ENCODE results near the gene ACSS1. TPM values are rescaled to one million over a fixed set of nuclear protein-coding genes. Genes with fewer than 3 reads are reported as not detected.

ACSS1 gene
- total RNA-seq, 4 donors from 2014 or later, result 5.8 to 23.5 (median 11.1) TPM

GRCh38 chr20:25000268-25000801 is 57.6 kb downstream of the ACSS1 start:
- 21 to 25% methylated on average over 4 of the region's 4 CpGs for WGBS, 2 donors
- no peak overlapping the region for H3K4me3 ChIP-seq
- intact Hi-C loops (cut with DNase I), result no loop called here
- peak overlapping the region; percentile 3 to 61 (median 54) for H3K27ac ChIP-seq
- no peaks in the 10 kb centered on the region for H3K9me3 ChIP-seq
- peaks cover 0 to 10% (median 0%) of the 10 kb centered on the region in 3 donors for H3K36me3 ChIP-seq
- peaks cover 8 to 58% (median 18%) of the 10 kb centered on the region in 3 donors for H3K4me1 ChIP-seq
- no peak for DNase-seq
- TF ChIP-seq, protein P1, sequence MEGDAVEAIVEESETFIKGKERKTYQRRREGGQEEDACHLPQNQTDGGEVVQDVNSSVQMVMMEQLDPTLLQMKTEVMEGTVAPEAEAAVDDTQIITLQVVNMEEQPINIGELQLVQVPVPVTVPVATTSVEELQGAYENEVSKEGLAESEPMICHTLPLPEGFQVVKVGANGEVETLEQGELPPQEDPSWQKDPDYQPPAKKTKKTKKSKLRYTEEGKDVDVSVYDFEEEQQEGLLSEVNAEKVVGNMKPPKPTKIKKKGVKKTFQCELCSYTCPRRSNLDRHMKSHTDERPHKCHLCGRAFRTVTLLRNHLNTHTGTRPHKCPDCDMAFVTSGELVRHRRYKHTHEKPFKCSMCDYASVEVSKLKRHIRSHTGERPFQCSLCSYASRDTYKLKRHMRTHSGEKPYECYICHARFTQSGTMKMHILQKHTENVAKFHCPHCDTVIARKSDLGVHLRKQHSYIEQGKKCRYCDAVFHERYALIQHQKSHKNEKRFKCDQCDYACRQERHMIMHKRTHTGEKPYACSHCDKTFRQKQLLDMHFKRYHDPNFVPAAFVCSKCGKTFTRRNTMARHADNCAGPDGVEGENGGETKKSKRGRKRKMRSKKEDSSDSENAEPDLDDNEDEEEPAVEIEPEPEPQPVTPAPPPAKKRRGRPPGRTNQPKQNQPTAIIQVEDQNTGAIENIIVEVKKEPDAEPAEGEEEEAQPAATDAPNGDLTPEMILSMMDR (IDR thresholded peaks at IDR 0.05), result peak in 3 of 6 experiments; percentile 11 to 22 (median 21)
- no peak for TF ChIP-seq POLR2A (IDR thresholded peaks at IDR 0.05)
- H3K27me3 ChIP-seq, result no peaks in the 10 kb centered on the region

- peaks cover 0 to 2% (median 0%) of the 10 kb centered on the region in 3 donors for H3K36me3 ChIP-seq
- peaks cover 13 to 63% (median 25%) of the 10 kb centered on the region in 3 donors for H3K4me1 ChIP-seq
- no peak overlapping the region for H3K4me3 ChIP-seq
- 89 to 95% methylated on average over 2 to 4 of the region's 4 CpGs for WGBS, 2 donors
- DNase-seq, result no peak
- intact Hi-C loops (cut with DNase I), result loop anchor here (5.0 to 10.0 kb wide), 2 partner anchors 178 to 395 kb away; partner anchors contain the start of gene ABHD12
- no peaks in the 10 kb centered on the region for H3K27me3 ChIP-seq
- TF ChIP-seq, protein P1 (IDR thresholded peaks at IDR 0.05), result no peak
- no peak for TF ChIP-seq POLR2A (IDR thresholded peaks at IDR 0.05)
- peak overlapping the region in 2 of 4 donors; percentile 61 to 69 for H3K27ac ChIP-seq
- no peaks in the 10 kb centered on the region for H3K9me3 ChIP-seq
These were observed 58.4 kb downstream of the ACSS1 start for GRCh38 chr20:24999568-24999967.

- WGBS, 2 donors, result 70 to 85% methylated on average over 11 to 12 of the region's 12 CpGs
- no peak overlapping the region for H3K4me3 ChIP-seq
- no peak for DNase-seq
- H3K27ac ChIP-seq, result peak overlapping the region in 3 of 4 donors; percentile 12 to 69 (median 61)
- H3K27me3 ChIP-seq, result no peaks in the 10 kb centered on the region
- no peaks in the 10 kb centered on the region for H3K36me3 ChIP-seq
- H3K4me1 ChIP-seq, result peaks cover 13 to 70% (median 27%) of the 10 kb centered on the region in 3 donors
- intact Hi-C loops (cut with DNase I), result loop anchor here (5.0 to 10.0 kb wide), 2 partner anchors 178 to 396 kb away; partner anchors contain the start of gene ABHD12
- TF ChIP-seq, protein P1 (IDR thresholded peaks at IDR 0.05), result no peak
- no peak for TF ChIP-seq POLR2A (IDR thresholded peaks at IDR 0.05)
- no peaks in the 10 kb centered on the region for H3K9me3 ChIP-seq
These were observed 59.1 kb downstream of the ACSS1 start for GRCh38 chr20:24998631-24999445.

DNA sequence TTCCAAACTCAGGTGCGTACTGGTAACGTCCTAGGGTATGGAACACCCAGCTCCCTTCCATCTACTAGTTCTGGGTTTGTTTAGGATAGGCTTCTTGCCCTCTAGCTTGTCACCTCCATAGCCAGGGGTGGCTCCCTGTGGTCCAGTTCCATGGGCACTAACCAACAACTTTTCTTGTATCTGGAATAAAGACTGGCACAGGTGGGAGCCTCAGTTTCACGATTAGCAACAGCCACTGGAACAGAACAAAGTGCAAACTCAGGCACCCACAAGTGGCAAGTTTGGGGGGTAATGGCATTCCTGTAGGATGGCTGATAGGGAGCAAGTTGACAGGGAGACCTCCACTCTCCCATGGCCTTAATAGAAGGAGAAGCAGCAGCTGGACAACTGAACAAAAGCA is 59.8 kb downstream of the ACSS1 start:
- no peaks in the 10 kb centered on the region for H3K27me3 ChIP-seq
- WGBS, 2 donors, result 62 to 72% methylated on average over 2 to 3 of the region's 3 CpGs
- no peak for TF ChIP-seq POLR2A (IDR thresholded peaks at IDR 0.05)
- TF ChIP-seq, protein P1 (IDR thresholded peaks at IDR 0.05), result no peak
- no peaks in the 10 kb centered on the region for H3K36me3 ChIP-seq
- no peak overlapping the region for H3K4me3 ChIP-seq
- no peaks in the 10 kb centered on the region for H3K9me3 ChIP-seq
- peaks cover 13 to 77% (median 32%) of the 10 kb centered on the region in 3 donors for H3K4me1 ChIP-seq
- intact Hi-C loops (cut with DNase I), result loop anchor here (5.0 to 10.0 kb wide), 2 partner anchors 179 to 397 kb away; partner anchors contain the start of gene ABHD12
- H3K27ac ChIP-seq, result peak overlapping the region in 3 of 4 donors; percentile 12 to 69 (median 61)
- DNase-seq, result no peak
